Measurements from ENCODE around the gene SAYSD1. TPM values are rescaled to one million over a fixed set of nuclear protein-coding genes. Genes with fewer than 3 reads are reported as not detected.

Gene SAYSD1, protein sequence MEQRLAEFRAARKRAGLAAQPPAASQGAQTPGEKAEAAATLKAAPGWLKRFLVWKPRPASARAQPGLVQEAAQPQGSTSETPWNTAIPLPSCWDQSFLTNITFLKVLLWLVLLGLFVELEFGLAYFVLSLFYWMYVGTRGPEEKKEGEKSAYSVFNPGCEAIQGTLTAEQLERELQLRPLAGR
- 5.5 and 18.2 TPM in 2 replicates for total RNA-seq (2011; cell fraction: chromatin; rRNA removed; ENCODE audit: low replicate concordance)
- 7.2 and 8.4 TPM in 2 replicates for total RNA-seq (2011; cell fraction: nucleolus; rRNA removed)
- 12.2 and 15.6 TPM in 2 replicates for total RNA-seq (2011; cell fraction: nucleoplasm; rRNA removed)
- total RNA-seq (2014; rRNA removed), result 11.1 and 11.6 TPM in 2 replicates
- 14.0 TPM in 2 replicates for total RNA-seq (2014; rRNA removed; fragmentation: Illumina TruSeq; extraction: Trizol)
- 13.8 and 15.2 TPM in 2 replicates for total RNA-seq (2015; rRNA removed; fragmentation: Illumina TruSeq; extraction: Trizol)
- total RNA-seq (2021), result 12.4 and 13.6 TPM in 2 replicates
- 18.0 and 19.1 TPM in 2 replicates for polyA plus RNA-seq (2011; rRNA removed)
- 9.0 and 14.2 TPM in 2 replicates for polyA plus RNA-seq (2011; cell fraction: cytosol; rRNA removed)
- polyA plus RNA-seq (2011; cell fraction: nucleus; rRNA removed), result 9.1 and 14.8 TPM in 2 replicates
- polyA plus RNA-seq (2012), result 9.8 and 9.9 TPM in 2 replicates
- polyA plus RNA-seq (2014; fragmentation: Illumina TruSeq; extraction: Trizol), result 10.6 and 12.0 TPM in 2 replicates
- 1 to 10 TPM; 3.5 to 4.2 TPM for polyA plus RNA-seq (2014; fragmentation: Nextera tagmentation; extraction: Ambion mirVana)
- polyA plus RNA-seq (2014; rRNA removed), result 12.9 and 18.6 TPM in 2 replicates
- polyA minus RNA-seq (2011; rRNA and poly(A)+ RNA removed), result 17.6 and 18.7 TPM in 2 replicates
- 5.2 and 8.8 TPM in 2 replicates for polyA minus RNA-seq (2011; cell fraction: cytosol; rRNA and poly(A)+ RNA removed)
- 9.7 and 20.2 TPM in 2 replicates for polyA minus RNA-seq (2011; cell fraction: nucleus; rRNA and poly(A)+ RNA removed)
- percentile 76 among the genes with signal in this experiment for Bru-seq, nascent RNA
- percentile 74 among the genes with signal in this experiment for BruChase-seq, experiment 1, labeled RNA remaining after a 2-hour chase
- percentile 75 among the genes with signal in this experiment for BruChase-seq, experiment 2, labeled RNA remaining after a 6-hour chase
- long read RNA-seq, experiment 1, transcript SAYSD1-201 (2 exons, 2,020 nt), result major isoform, 29 of 45 reads
- long read RNA-seq, experiment 1, partial matches to known transcripts, result 0 of 45 reads
- long read RNA-seq, experiment 1, other reads (novel, unspliced or antisense), result 12 of 45 reads
- long read RNA-seq, experiment 2, transcript SAYSD1-201 (2 exons, 2,020 nt), result major isoform, 15 of 18 reads
- long read RNA-seq, experiment 2, partial matches to known transcripts, result 0 of 18 reads
- long read RNA-seq, experiment 2, other reads (novel, unspliced or antisense), result 2 of 18 reads
- long read RNA-seq, experiment 3, transcript SAYSD1-201 (2 exons, 2,020 nt), result major isoform, 15 of 15 reads
- long read RNA-seq, experiment 3, partial matches to known transcripts, result 0 of 15 reads
- long read RNA-seq, experiment 3, other reads (novel, unspliced or antisense), result 0 of 15 reads

DNA sequence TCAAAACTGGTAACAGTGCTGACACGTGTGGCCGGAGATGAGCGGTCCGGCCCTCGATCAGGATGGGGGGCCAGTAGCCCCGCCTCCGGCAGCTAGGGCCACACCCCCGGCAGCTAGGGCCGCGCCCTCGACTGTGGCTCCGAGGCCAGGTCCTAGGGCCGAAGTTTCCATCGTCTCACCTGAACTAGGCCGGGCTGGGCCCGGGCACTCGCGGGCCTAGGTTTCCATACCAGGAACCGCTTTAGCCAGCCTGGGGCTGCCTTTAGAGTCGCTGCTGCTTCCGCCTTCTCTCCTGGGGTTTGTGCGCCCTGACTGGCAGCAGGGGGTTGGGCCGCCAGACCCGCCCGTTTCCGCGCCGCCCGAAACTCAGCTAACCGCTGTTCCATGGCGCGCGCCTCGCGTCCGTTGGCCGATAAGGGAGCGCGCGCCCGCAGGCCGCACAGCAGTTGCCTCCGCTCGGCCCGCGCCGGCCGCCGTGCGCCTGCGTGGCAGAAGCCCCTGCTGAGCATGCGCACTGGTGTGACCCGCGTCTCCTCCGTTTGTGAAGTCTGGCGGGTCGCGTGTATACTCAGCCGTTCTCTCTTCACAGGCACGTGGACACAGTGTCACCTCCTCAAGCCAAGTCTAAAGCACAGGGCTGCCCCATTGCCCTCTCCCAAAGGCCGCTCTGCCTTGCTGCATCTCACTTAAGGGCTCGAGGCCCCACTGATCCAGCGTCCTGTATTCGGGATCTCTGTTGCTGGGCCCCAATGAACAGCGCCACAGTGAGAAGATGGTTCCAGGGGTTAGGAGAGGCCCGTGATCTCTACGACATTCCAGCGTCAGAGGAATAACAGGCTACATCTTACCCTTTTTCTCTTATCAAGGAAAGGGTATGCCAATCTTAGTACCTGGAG lies at the start of gene SAYSD1:
Gene SAYSD1, minus strand, starts transcription at position 483 of the 896 bp plus-strand sequence. Its CDS starts 97 bp downstream, at position 386.
- peak; percentile 99 for ATAC-seq
- in situ Hi-C loops (cut with MboI), result no loop called here
- TF ChIP-seq KHSRP (IDR thresholded peaks at IDR 0.05) (no peak), RFX5 (IDR thresholded peaks at IDR 0.05; ENCODE audit: low read depth, low read length) (no peak), MEF2A (IDR thresholded peaks at IDR 0.05; ENCODE audit: control insufficient read depth, low read depth, low read length) (no peak), ERF (CRISPR knock-in tag; IDR thresholded peaks at IDR 0.05) (0 out of 2 replicates have a peak, but pooled peaks have one; percentile 42), ZNF780A (CRISPR knock-in tag; IDR thresholded peaks at IDR 0.05) (no peak), IRF2 (CRISPR knock-in tag; IDR thresholded peaks at IDR 0.05) (no peak), HNRNPL (IDR thresholded peaks at IDR 0.05; ENCODE audit: low read depth, low read length) (0 out of 2 replicates have a peak, but pooled peaks have one; percentile 34), NCOA4 (IDR thresholded peaks at IDR 0.05; ENCODE audit: partially characterized antibody) (no peak)
- TF ChIP-seq, protein P1, sequence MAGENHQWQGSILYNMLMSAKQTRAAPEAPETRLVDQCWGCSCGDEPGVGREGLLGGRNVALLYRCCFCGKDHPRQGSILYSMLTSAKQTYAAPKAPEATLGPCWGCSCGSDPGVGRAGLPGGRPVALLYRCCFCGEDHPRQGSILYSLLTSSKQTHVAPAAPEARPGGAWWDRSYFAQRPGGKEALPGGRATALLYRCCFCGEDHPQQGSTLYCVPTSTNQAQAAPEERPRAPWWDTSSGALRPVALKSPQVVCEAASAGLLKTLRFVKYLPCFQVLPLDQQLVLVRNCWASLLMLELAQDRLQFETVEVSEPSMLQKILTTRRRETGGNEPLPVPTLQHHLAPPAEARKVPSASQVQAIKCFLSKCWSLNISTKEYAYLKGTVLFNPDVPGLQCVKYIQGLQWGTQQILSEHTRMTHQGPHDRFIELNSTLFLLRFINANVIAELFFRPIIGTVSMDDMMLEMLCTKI (IDR thresholded peaks at IDR 0.05; ENCODE audit: partially characterized antibody), result no peak
- TF ChIP-seq, protein P2, sequence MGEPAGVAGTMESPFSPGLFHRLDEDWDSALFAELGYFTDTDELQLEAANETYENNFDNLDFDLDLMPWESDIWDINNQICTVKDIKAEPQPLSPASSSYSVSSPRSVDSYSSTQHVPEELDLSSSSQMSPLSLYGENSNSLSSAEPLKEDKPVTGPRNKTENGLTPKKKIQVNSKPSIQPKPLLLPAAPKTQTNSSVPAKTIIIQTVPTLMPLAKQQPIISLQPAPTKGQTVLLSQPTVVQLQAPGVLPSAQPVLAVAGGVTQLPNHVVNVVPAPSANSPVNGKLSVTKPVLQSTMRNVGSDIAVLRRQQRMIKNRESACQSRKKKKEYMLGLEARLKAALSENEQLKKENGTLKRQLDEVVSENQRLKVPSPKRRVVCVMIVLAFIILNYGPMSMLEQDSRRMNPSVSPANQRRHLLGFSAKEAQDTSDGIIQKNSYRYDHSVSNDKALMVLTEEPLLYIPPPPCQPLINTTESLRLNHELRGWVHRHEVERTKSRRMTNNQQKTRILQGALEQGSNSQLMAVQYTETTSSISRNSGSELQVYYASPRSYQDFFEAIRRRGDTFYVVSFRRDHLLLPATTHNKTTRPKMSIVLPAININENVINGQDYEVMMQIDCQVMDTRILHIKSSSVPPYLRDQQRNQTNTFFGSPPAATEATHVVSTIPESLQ (CRISPR knock-in tag; IDR thresholded peaks at IDR 0.05), result peak; percentile 35; the same call in 1 of the 2 replicates

More for the DNA sequence above, at the start of gene SAYSD1:
- ChIA-PET POLR2A (interaction anchor here (0.6 to 2.0 kb wide), 10 partner anchors 8 to 604 kb away, joined by 3 to 23 read pairs (median 4); no protein-coding TSS in a partner anchor), CTCF (ENCODE audit: low intra/inter-chr PET ratio) (interaction anchor here (0.6 kb wide), 1 partner anchor 529 kb away, joined by 7 read pairs; no protein-coding TSS in a partner anchor)
- Histone ChIP-seq H3K4me2 (ENCODE audit: insufficient read depth, low read length) (peak within 1 kb of the TSS; percentile 89), H3K79me2 (ENCODE audit: control insufficient read depth, insufficient read depth, low read length) (no peaks in the 10 kb centered on the region), H4K20me1 (replicated peaks; ENCODE audit: control insufficient read depth, insufficient read depth, low read length) (no peaks in the 10 kb centered on the region), H3K4me3 (peak within 1 kb of the TSS; percentile 55), H3K27ac (ENCODE audit: extremely low read depth, low read depth, low read length) (peak within 1 kb of the TSS; percentile 87), H3K9ac (ENCODE audit: insufficient read depth in 1 of 2, low read depth in 2 of 2, low read length in 2 of 2) (peak within 1 kb of the TSS; percentile 78 to 91), H3K27me3 (ENCODE audit: control insufficient read depth in 2 of 2, insufficient read depth in 2 of 2, low read length in 2 of 2) (peaks cover 0 to 7% of the 10 kb centered on the region in 2 experiments; a peak in 3 of 5 replicates), H2AFZ (ENCODE audit: low read depth, low read length) (peak within 1 kb of the TSS; percentile 95), H3K9me3 (replicated peaks; ENCODE audit: control insufficient read depth, insufficient read depth, low read depth, low read length) (no peaks in the 10 kb centered on the region), H3K4me1 (replicated peaks in 1 of 2; ENCODE audit: control insufficient read depth in 2 of 2, insufficient read depth in 2 of 2, low read length in 2 of 2) (peaks cover 6 to 10% of the 10 kb centered on the region in 2 experiments; a peak in 4 of 5 replicates), H3K9me1 (ENCODE audit: control insufficient read depth, insufficient read depth, low read length) (peaks cover 3% of the 10 kb centered on the region), H3K36me3 (ENCODE audit: control insufficient read depth, insufficient read depth, low read length) (0 out of 3 replicates have a peak, but pooled peaks cover 3% of the 10 kb centered on the region)
- 5% methylated on average over 59 of the region's 68 CpGs for whole genome bisulfite sequencing (ENCODE audit: insufficient coverage, low coverage, missing lambda C conversion rate)
- FAIRE-seq (peak; percentile 85), DNase-seq (ENCODE audit: extremely low read depth in 1 of 4, low spot score in 3 of 4) (peak; percentile 96 to 99 (median 98))
- no TSS peak for BruUV-seq (replicated peaks)
- intact Hi-C loops (cut with micrococcal nuclease), result loop anchor here (10.0 kb wide), 1 partner anchor 110 kb away; the partner anchor contains the start of gene KCNK5
